ENCODE measurements around the gene STK39.

DNA sequence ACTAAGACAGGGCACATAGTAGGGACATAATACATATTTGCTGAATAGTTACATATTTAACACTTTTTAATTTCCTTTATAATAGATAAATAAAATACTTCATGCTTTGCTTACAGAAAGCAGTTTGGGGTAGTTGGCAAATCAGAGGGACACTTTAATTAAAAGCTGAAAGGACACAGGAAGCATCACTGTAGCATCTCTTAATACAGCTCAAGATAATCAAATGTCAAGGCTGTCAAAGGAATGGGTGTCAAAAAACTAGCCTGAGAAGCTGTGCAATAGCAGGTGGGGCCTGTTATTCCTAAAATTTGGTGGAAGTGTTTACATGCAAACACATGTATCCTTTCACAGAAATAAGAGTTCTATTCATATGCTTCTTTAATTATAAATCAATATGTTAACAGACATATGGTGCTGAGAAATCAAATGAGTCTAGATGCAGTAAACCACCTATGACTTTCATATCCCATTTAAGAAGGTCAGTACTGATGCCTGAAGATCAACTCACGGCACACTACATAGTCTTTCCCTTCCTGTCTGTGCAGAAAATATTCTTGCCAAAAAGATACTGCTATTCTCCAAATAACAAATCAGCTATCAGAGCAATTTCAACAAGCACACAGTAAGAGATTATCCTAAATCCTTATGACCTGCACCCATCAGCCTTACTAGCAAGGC is 174.6 kb downstream of the STK39 start:
- TF ChIP-seq ZNF274 (IDR thresholded peaks at IDR 0.05; ENCODE audit: low read depth, low read length) (no peak), YY1 (IDR thresholded peaks at IDR 0.05; ENCODE audit: insufficient read depth, insufficient read length) (no peak), SUZ12 (IDR thresholded peaks at IDR 0.05; ENCODE audit: extremely low read depth, insufficient read depth, insufficient read length) (no peak)
